IPS-18c (cell line): ENCODE data around the gene GTPBP3.

Experiments
- H3K4me3 ChIP-seq: 2 replicates; pipeline ENCODE4 v1.7.0; 2013; ENCODE audit warnings: low read depth, mild to moderate bottlenecking, low read length, moderate library complexity; ENCODE audit not compliant: insufficient read depth
- H3K9me3 ChIP-seq: one replicate; pipeline ENCODE4 v1.6.1; 2013; ENCODE audit warnings: mild to moderate bottlenecking, low read length, moderate library complexity; ENCODE audit not compliant: control insufficient read depth, insufficient read depth

The GTPBP3 gene

GRCh38 chr19:17323964-17324332, 13.4 kb upstream of the GTPBP3 start:
- Histone ChIP-seq H3K4me3 (no peak overlapping the region), H3K9me3 (peaks cover 3% of the 10 kb centered on the region)

DNA sequence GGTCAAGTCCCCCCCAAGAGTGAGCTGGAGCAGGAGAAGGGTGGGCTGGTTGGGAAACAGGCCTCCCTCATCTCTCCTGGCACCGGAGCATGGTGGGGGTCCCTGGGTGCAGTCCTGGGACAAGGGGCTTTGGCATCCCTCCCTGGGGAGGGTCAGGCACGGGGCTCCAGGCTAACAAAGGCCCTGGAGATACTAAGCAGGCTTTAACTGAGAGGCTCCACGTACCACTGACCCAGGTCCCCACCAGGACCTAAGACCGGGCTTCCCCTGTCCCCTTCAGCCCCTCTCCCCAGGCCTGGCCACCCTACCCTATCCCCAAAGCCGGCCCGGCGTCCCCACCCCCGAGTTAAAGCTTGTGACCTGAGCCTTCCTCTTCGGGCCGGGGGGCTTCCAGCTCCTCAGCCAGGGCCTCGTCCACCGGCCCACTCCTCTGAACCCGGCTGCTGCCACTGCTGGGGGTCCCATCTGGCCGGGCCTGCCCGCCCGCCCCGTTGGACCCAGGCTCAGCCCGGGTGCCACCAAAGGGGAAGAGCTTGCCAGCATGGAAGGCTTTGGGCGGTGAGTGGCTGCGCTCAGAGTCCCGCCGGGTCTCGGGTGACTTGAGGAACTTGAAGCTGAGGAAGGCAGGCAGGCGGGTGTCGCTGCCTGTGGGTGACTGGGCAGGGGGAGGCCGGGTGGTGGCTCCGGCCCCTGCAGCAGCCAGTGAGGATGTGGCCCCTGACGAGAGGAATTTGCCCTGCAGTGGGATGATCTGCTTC, 12.8 kb upstream of the GTPBP3 start:
- H3K4me3 ChIP-seq = no peak overlapping the region
- H3K9me3 ChIP-seq = peaks cover 5% of the 10 kb centered on the region

DNA sequence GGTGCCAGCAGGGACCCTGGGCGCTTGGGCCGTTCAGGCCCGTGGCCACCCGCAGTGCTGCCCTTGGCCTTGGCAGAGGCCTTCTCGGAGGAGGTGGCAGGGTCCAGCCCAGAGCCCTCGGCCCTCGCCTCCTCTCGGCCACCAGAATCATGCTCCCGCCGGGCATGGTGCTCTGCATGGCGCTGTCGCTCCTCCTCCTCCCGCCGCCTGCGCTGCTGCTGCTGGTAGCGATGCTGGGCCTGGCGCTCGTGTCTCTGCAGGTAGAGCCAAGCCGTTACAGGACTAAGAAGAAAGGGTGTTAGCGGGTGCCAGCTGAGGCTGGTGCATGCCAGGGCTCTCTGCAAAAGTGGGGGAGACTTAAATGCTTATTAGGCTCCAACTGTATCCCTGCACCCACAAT, 12.2 kb upstream of the GTPBP3 start:
- Histone ChIP-seq H3K9me3 (peaks cover 5% of the 10 kb centered on the region), H3K4me3 (no peak overlapping the region)

DNA sequence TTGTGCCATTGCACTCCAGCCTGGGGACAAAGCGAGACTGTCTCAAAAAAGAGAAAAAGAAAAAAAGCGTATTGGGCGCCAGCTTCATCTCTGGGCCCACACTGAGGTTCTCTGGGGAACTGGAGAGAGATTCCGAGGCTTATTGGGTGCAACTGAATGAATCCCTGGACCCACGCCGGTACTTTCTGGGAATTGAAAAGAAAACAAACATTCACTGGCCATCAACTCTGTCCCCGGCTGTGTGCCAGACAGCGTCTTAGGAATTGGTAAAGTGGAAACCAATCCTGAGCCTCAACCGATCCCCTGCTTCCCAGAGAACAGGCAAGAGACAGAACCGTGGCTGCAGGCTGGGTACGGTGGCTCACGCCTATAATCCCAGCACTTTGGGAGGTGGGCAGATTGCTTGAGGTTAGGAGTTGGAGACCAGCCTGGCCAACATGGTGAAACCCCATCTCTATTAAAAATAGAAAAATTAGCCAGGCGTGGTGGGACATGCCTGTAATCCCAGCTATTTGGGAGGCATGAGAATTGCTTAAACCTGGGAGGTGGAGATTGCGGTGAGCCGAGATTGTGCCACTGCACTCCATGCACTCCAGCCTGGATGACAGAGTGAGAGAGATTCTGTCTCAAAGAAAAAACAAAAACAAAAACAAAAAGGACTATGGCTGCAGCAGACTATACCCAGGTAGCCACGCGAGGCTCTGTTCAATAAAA, 11.3 kb upstream of the GTPBP3 start:
- Histone ChIP-seq H3K9me3 (peaks cover 5% of the 10 kb centered on the region), H3K4me3 (no peak overlapping the region)

GRCh38 chr19:17326595-17326966, 10.8 kb upstream of the GTPBP3 start:
- no peak overlapping the region for H3K4me3 ChIP-seq
- peaks cover 5% of the 10 kb centered on the region for H3K9me3 ChIP-seq

DNA sequence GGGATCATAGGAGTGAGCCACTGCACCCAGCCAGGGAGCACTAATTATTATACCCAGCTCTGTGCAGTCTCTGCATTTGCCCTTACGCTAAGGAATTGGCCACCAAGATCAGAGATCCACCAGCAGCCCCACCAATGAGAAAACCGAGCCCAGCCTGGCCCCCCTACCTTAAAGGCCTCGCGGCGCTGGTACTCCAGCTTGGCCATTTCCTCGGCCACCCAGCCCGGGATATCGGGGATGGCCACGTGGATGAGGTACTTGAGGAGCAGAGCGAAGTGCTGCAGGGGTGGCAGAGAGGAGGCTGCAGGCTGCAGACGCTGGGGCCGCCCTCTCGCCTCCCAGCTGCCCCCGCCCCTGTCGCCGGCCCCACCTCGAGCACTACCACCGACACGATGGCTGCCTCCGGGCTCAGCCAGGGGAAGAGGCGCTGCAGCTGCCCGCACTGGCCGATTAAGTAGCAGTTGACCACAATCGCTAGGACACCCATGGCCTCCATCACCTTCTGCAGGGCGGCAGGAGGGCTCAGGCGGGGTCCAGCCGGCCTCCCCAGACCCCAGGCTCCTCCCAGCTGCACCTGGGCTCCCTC, 10.2 kb upstream of the GTPBP3 start:
- Histone ChIP-seq H3K4me3 (peak overlapping the region; percentile 77), H3K9me3 (peaks cover 5% of the 10 kb centered on the region)

DNA sequence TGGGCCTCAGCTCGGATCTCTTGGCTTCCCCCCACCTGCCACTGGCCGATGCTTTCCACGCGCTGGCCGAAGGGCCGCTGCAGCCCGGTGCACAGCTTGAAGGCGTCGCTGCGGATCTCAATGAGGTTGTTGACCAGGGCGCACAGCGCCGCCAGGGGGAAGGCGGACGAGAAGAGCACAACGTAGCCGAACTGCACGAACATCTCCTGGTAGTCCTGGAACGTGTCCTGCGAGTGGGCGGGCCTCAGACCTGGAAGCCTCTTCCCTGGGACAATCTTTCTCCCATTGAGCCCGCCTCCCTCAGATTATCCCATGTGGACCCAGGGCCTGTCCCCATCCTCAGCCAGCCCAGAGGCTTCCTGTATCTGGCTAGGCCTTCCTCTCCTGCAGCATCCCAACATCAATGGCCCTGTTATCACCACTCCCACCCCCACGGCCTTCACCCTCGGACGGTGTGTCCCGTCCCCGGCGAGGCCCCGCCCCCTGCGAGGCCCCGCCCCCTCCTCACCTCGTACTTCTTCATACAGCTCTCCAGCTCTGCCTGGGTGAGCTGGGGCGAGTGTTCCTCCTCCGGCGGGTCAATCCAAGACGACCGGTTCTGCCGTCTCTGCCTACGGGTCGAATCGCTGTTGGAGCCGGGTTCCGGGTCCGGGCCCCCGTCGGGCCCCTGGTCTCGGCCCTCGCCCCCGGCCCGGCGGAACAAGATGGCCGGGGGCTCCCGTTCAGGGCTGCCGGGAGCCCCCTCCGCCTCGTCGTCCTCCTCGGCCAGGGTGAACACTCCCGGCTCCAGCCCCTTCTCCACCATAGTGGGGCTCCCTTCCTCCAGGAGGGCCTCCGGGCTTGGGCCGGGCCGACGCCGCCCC, 9.5 kb upstream of the GTPBP3 start:
- peaks cover 5% of the 10 kb centered on the region for H3K9me3 ChIP-seq
- H3K4me3 ChIP-seq = peak overlapping the region; percentile 77

DNA sequence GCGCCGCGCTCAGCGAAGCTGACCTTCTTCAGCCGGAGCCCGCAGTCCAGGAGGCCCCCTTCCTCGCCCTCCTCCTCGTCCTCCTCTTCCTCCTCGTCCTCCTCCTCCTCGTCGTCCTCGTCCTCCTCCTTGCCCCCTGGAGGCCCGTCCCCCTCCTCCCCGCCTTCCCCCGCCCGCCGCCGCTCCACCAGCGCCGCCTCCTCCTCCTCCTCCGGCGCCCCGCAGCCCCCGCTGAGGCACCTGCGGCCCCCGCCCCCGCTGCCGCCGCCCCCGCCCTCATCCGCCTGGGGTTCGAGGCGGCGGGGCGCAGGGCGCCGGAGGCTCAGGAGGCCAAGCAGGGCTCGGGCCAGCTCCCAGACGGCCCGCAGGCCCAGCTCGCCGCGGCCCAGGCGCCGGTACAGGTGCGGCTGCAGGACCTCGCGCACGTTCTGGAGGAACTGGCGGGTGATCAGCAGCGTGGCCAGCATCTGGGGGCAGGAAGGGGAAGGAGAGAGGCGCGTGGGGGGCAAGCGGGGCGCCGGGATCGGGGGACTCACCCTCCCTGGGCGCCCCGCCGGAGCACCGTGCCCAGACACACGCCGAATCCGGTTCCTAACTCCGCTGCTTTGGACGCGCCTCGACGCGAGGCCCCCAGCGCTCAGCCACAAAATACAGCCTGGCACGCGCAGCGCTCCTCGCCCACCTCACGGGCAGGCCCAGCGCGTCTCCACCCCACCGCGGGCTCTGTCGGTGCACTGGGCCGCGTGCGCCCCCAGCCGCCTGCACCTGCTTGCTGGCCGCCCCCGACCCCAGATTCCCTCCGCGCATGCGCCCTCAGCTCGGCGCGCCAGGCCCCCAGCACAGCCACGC, 8.6 kb upstream of the GTPBP3 start:
- H3K9me3 ChIP-seq = peaks cover 5% of the 10 kb centered on the region
- H3K4me3 ChIP-seq = peak overlapping the region; percentile 77

DNA sequence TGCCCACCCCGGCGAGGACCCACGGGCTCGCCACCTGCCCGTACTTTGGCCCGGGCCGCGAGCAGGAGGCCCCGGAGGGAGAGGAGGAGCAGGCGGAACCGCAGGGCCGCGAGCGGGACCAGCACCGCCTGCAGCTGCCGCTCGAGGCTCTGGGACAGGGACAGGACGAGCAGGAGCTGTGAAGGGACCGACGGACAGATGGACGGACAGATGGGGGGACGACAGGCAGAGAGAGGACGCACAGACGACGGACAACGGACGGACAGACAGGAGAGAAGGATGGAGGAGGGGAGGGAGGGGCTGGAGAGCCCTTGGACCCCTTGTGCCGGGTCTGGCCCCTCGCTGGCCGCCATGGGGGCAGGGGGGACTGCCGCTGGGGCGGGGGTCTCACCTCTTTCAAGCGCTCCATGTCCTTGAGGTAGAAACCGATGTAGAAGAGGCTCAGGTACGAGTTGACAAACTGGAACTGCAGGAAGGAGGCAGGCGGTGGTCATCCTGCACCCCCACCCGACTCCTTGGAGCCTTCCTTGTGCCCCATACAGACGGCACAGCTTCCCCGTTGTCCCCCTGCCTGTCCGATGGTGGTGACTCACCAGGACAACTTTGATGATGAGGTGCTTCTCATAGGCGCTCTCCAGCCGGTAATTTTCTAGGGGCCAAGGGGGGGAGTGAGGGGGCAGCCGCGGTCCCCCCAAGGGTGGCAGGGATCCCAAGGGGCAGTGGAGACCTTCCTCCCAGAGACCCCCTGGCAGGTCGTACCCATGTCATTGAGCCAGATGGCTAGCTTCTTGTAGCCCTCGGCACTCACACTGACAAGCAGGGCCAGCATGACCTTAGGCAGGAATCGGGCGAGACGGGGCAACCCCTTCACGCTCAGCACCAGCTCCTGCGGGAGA, 7.7 kb upstream of the GTPBP3 start:
- H3K9me3 ChIP-seq = peaks cover 5% of the 10 kb centered on the region
- H3K4me3 ChIP-seq = no peak overlapping the region

DNA sequence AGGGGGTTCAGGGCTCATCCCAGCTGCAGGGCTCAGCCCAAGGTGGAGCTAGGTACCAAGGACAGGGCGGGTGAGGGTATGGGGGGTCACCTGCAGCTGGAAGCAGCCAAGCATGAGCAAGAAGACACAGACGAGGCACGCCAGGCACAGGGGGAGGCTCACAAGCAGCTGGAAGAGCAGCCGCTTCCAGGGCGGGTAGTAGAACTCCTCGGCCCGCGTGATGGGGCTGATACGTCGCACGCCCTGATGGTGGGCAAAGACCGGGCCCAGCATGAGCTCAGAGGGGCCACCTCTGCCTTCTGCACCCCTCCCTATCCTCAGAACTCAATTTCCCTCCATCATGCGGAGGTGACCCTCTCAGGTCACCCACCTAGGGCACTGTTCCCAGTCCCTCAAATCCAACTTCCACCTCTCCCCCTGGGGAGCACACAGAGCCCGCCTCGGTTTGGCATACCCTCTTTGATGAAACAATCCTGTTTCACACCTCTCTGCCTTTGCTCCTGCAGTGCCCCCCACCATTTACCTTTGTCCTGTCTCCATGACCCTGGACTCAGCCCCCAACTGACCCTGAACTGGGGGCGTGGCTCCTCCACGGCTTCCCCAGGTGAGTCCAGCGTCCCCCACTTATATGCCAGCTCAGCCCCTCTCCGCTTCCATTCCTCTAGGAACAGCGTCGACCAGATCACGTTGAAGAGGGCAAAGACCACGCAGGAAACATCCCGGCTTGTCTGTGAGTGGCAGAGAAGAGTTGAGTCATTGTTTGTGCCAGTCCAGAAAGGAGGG, 6.9 kb upstream of the GTPBP3 start:
- H3K4me3 ChIP-seq = no peak overlapping the region
- H3K9me3 ChIP-seq = peaks cover 5% of the 10 kb centered on the region

DNA sequence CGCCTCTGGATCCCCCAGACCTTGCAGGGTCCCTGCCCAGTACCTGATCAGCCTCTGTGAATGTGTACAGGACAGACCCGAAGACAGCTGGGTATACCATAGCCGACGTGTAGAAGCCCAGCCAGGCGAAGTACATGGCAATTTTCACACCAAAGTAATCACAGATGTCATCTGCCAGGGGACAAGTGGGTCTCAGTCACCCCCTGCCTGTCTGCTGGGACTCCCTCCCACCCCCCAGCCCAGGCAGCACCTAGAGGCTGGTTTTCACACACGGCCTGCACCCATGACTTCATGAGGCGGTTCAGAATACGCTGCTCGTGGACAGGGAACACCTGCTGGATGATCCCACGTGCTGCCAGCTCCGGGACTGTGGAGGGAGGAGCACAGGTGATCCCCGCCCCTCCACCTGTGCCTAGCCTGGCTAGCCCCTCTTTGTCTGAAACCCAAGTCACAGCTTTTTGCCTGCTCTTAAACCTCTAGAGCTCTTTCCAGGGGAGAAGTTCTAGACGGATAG, 6.3 kb upstream of the GTPBP3 start:
- no peak overlapping the region for H3K4me3 ChIP-seq
- peaks cover 5% of the 10 kb centered on the region for H3K9me3 ChIP-seq

- no peak overlapping the region for H3K4me3 ChIP-seq
- H3K9me3 ChIP-seq = peaks cover 5% of the 10 kb centered on the region
Measured at GRCh38 chr19:17332360-17332676, 5.0 kb upstream of the GTPBP3 start.

GRCh38 chr19:17332677-17333581, 4.4 kb upstream of the GTPBP3 start:
- peaks cover 5% of the 10 kb centered on the region for H3K9me3 ChIP-seq

More at GRCh38 chr19:17332677-17333581, 4.4 kb upstream of the GTPBP3 start:
- H3K4me3 ChIP-seq = peak overlapping the region; percentile 15; the same call in 1 of the 2 replicates
